ENCODE results near the gene SFTPB.
"Not testable (repeated sequence)": the region's sequence is repeated elsewhere in the genome, so short reads cannot be mapped to it uniquely, and the experiment has no call there.

The SFTPB gene

GRCh38 chr2:85668009-85668856 lies at the start of gene SFTPB:
Gene SFTPB, minus strand, starts transcription at chr2:85668199. Its CDS starts 16 bp downstream, at chr2:85668183.
- H3K4me3 ChIP-seq (ENCODE audit: low read depth, low read length): no peak within 1 kb of the TSS
- DNase-seq (ENCODE audit: low read depth, low spot score): peak; percentile 20
- TF ChIP-seq, protein P1, sequence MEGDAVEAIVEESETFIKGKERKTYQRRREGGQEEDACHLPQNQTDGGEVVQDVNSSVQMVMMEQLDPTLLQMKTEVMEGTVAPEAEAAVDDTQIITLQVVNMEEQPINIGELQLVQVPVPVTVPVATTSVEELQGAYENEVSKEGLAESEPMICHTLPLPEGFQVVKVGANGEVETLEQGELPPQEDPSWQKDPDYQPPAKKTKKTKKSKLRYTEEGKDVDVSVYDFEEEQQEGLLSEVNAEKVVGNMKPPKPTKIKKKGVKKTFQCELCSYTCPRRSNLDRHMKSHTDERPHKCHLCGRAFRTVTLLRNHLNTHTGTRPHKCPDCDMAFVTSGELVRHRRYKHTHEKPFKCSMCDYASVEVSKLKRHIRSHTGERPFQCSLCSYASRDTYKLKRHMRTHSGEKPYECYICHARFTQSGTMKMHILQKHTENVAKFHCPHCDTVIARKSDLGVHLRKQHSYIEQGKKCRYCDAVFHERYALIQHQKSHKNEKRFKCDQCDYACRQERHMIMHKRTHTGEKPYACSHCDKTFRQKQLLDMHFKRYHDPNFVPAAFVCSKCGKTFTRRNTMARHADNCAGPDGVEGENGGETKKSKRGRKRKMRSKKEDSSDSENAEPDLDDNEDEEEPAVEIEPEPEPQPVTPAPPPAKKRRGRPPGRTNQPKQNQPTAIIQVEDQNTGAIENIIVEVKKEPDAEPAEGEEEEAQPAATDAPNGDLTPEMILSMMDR (IDR thresholded peaks at IDR 0.05; ENCODE audit: low read depth, low read length): no peak
- in situ Hi-C loops (cut with HindIII; ENCODE audit: low sequenced_read_pairs): no loop called here

GRCh38 chr2:85717308-85718008 lies 49.5 kb upstream of the SFTPB start:
- TF ChIP-seq, protein P1 (IDR thresholded peaks at IDR 0.05; ENCODE audit: low read depth, low read length): no peak
- in situ Hi-C loops (cut with HindIII; ENCODE audit: low sequenced_read_pairs): no loop called here
- H3K4me3 ChIP-seq (ENCODE audit: low read depth, low read length): no peak overlapping the region
- no peak for DNase-seq (ENCODE audit: low read depth, low spot score)

DNA sequence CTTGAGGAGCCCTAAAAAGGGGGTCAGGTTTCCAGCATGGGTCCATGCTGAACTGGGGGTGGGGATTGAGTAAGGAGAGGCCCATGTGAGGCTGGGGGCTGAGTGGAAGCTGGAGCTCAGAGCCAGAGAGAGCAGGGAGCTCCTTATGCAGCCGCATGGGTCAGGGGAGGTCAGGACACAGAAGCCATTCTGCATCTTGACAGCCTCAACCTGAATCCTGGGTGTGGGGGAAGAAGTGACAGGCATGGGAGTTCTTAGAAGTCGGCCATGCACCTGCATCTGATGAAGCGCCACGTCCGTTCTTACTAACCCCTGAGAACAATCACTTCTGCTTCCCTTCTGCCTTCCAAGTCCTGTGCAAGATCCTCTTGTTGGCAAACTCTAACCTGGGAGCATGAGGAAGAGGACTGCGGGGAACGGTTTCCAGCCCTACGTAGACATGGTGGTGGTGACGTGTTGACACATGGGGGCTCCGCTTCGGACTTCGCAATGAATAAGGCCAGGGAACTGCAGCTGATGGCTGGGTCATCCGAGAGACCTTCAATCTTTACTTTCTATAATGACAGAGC lies 48.4 kb upstream of the SFTPB start:
- DNase-seq (ENCODE audit: low read depth, low spot score): no peak
- H3K4me3 ChIP-seq (ENCODE audit: low read depth, low read length): no peak overlapping the region
- in situ Hi-C loops (cut with HindIII; ENCODE audit: low sequenced_read_pairs): no loop called here
- TF ChIP-seq, protein P1 (IDR thresholded peaks at IDR 0.05; ENCODE audit: low read depth, low read length): no peak

- no peak overlapping the region for H3K4me3 ChIP-seq (ENCODE audit: low read depth, low read length)
- in situ Hi-C loops (cut with HindIII; ENCODE audit: low sequenced_read_pairs): no loop called here
- TF ChIP-seq, protein P1 (IDR thresholded peaks at IDR 0.05; ENCODE audit: low read depth, low read length): no peak
- no peak for DNase-seq (ENCODE audit: low read depth, low spot score)
Observed at GRCh38 chr2:85714841-85715240, 46.8 kb upstream of the SFTPB start.

DNA sequence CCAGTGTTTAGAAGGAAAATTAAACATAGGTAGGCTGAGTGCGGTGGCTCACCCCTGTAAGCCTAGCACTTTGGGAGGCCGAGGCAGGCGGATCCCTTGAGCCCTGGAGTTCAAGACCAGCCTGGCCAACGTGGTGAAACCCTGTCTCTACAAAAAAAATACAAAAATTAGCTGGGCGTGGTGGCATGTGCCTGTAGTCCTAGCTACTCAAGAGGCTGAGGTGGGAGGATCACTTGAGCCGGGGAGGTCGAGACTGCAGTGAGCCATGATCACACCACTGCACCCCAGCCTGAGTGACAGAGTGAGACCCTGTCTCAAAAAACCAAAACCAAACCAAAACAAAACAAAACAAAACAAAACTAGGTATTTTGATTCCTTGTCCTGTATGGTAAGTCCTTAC lies 46.4 kb upstream of the SFTPB start:
- H3K4me3 ChIP-seq (ENCODE audit: low read depth, low read length); DNase-seq (ENCODE audit: low read depth, low spot score); in situ Hi-C loops (cut with HindIII; ENCODE audit: low sequenced_read_pairs): not testable (repeated sequence)

DNA sequence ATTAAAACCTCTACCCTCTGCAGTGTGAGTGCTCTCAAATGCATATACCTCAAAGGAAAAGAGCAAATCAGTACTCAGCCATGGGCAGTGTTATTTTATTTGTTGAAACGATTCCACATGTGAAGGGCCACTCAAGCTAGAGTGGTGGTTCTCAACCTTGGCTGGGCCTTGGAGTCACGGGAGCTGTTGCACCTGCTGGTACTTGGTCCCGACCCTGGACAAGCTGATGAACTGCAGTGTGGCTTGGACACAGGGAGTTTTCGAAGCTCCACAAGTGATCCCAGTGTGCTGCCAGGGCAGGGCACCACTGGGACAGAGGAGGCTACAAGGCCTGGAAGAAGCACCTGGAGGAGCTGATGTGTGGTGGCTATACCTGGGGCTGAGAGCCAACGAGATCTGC lies 45.8 kb upstream of the SFTPB start:
- no peak overlapping the region for H3K4me3 ChIP-seq (ENCODE audit: low read depth, low read length)
- in situ Hi-C loops (cut with HindIII; ENCODE audit: low sequenced_read_pairs): no loop called here
- DNase-seq (ENCODE audit: low read depth, low spot score): no peak
- TF ChIP-seq, protein P1 (IDR thresholded peaks at IDR 0.05; ENCODE audit: low read depth, low read length): no peak
